MV-4-11 (cell line): ENCODE results near the gene ICAM1.

Experiments used
- DNase-seq: peaks from one replicate; lab custom pipeline; 2025; lab: John Stamatoyannopoulos, UW

Gene ICAM1

DNA sequence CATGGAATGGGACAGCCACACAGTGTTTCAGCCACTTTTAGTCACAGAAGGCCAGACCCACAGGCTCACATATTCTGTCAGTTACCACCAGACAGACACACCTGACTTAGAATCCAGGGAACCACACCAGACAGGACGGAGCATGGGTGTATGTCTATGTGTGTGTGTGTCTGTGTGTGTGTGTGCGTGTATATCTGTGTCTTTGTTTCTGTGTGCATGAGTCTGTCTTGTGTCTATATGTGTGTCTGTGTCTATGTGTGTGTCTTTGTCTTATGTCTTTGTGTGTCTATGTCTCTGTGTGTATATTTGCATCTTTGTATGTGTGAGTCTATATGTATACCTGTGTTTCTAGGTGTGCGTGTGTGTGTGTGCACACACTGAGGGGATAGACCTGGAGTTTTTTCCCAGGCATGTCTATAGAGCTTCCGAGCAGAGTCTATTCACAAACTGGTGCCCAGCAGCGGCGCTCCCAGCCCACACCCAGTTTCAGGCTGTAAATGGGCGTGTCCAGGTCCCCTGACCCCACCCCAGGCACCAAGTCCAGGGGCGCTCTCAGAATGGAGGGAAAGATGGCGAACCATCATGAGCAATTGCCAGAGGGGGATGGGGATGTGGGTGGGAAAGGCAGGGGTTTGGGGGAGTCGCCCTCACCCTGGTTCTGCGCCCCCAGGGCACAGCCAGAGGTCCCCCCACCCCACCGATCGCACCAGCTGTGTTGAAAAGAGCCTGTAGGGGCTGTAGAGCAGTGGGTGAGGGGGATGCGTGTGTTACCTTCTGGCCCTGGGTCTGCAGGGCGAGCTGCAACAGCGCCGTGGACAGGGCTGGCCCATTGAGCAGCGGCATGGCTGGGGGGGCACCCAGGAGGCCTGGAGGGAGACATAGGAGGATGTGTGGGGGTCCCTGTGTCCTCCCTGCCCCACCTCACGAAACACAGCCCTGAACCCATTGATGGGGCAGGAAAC lies 51.2 kb downstream of the ICAM1 start:
- DNase-seq, result no peak

GRCh38 chr19:10325732-10326131 lies 54.8 kb downstream of the ICAM1 start:
- no peak for DNase-seq

DNA sequence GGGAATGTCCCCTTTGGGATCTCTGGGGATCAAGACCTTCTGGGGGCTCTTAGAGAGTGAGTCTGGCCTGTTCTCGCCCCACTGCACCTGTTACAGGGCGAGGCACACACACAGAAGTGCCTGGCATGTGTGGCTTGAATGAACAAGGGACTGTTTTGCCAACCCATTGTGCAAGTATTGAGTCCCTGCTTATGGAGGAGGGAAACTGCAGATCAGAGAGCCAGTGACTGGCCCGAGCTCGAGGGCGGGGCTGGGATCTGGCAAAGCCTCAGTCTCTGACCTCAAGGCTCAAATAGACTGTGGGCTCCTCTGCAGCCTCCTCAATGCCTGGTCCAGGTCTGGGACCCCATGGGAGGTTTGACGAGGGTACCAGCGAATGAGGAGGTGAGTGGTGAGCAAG lies 56.9 kb downstream of the ICAM1 start:
- DNase-seq, result no peak

GRCh38 chr19:10328558-10329429 lies 57.9 kb downstream of the ICAM1 start:
- DNase-seq, result no peak

- DNase-seq, result no peak
These were observed 58.6 kb downstream of the ICAM1 start for GRCh38 chr19:10329555-10329954.

- no peak for DNase-seq
These were observed 61.4 kb downstream of the ICAM1 start for GRCh38 chr19:10332158-10332964.

DNA sequence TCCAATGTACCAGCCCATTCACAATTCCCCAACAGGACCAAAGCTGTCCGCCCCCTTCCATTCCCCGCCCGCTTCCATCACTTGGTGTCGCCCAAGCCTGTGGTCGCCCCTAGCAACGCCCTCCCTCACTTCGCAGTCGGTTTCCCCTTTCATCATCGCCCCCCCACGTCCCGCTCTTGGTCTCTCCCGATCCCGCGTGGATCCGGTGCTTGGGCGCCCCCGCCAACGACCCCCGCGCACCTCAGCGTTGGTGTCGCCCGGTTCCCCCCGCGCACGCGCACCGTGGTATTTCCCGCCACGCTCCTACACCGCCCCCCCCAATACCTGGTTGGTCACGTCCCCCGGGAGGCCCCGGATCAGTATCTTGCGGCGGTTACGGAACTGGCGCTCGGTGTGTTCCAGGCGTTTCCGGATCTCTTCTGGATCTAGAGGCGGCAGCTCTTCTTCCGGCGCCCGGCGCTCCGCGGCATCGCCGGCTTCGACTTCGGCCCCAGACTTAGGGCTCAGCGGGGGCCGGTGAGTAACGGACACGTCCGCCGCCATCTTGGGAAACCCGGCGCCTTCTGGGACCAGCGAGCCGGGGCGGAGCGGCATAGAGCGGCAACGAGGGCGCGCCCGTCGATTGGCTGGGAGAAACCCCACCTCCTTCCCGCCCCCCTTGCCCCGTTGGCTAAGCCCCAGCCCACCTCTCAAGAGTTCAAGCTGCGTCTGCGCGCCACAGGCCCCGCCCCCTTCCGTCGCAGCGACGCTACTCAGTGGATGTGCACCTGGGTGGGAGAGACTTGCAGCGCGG lies 62.2 kb downstream of the ICAM1 start, which contains the start of gene RAVER1:
RAVER1 (minus strand) TSS at position 565 of the 793 bp plus-strand sequence; CDS start at position 543, 22 bp downstream.
- DNase-seq, result peak; percentile 97

DNA sequence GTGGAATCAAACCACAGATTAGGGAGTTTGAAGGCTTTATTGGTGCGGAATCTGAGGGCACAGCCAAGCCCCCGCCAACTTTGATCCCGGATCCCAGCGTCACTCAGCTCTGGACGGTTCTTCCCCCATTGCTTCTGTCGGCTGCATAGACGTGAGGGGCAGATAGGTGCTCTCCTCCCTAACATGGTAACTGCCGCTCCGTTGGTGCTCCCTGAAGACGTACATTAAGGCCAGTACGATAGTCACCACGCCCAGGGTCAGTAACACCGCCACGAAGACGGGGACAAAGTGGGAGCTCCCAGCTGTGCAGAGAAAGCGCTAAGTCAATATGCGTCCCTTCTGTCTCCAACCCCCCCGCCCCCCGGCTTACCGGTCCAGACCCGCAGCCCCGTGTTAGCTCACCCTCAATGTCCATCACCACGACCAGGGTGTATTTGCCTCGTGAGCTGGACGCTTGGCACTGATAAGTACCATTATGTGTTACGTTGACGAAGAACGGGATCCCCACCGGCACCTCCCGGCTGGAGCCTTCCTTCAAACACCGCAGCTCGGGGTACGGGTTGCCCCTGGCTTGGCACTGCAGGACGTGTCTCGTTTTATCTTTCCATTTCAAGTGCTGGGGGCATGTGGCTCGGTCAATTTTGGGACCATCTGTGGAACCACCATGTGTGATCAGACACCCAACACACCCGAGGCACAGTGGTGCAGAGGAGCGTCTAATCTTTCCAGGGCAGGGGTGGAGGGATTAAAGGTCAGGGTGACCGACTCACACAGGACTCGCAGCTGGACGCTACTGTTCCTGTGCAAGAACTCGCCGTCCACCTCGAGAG lies 63.1 kb downstream of the ICAM1 start:
- no peak for DNase-seq

DNA sequence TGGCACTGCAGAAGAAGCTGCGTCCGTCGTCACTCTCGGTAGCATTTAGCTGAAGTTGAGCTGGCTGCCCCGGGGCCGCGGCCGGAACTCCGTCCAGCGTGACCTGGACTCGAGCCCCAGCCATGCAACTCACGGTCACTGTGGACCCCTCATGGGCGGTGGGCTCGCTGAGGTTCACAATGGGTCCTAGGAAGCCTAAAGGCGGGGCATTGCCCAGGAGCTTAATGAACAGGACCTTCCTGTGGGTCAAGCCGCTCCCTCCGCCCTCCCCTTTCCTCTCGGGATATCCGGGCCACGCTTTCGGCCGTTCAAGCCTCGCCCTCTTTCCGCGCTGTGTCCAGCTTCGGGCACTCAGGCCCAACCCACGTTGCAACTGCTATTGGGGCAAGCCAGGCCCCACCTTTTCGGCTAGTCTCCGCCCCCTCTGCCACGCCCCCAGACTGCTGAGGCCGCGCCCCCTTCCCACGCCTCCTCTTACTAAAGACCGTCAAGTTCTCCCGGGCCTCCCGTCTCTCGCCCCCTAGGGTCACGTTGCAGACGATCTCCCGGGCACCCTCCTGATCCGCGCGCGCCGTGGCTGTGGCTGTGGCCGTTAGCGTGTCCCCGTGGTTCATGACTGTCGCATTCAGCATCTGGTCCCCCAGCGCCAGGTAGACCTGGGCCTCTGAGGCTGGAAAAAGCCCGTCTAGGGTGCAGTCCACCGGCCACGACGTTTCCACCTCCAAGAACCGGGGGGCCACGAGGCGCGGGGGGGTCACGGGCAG lies 63.9 kb downstream of the ICAM1 start:
- peak; percentile 94 for DNase-seq

- DNase-seq, result no peak
These were observed 64.5 kb downstream of the ICAM1 start for GRCh38 chr19:10335352-10335985.
